Measurements from ENCODE around the gene SDC3.

GRCh38 chr1:30885570-30886522, 22.7 kb downstream of the SDC3 start:
- TF ChIP-seq HDAC2 (IDR thresholded peaks at IDR 0.05) (no peak), ELK1 (IDR thresholded peaks at IDR 0.05; ENCODE audit: low read depth, low read length) (no peak)
